Keratinocyte (primary cell): ENCODE measurements around the gene CASTOR1. TPM values are rescaled to one million over a fixed set of nuclear protein-coding genes. Genes with fewer than 3 reads are reported as not detected.

ENCODE experiments used
- DNase-seq: peaks from one replicate; pipeline ENCODE4 v3.0.0-alpha.2; 2011; ENCODE audit warnings: low read depth, missing footprints, low spot score
- FAIRE-seq: peaks from 2 replicates; lab custom pipeline; 2011; peaks lifted over from hg19 to GRCh38; lab: Jason Lieb, UNC
- H2AFZ ChIP-seq: 2 replicates; pipeline ENCODE4 v1.6.0; 2012; ENCODE audit warnings: low read length, control low read depth, inconsistent platforms; ENCODE audit not compliant: control insufficient read depth
- H3K27ac ChIP-seq: 2 replicates; pipeline ENCODE4 v1.5.1; 2011; ENCODE audit warnings: low read length; ENCODE audit not compliant: control insufficient read depth, insufficient read depth
- H3K27me3 ChIP-seq: 3 replicates; pipeline ENCODE4 v1.6.0; 2011; ENCODE audit warnings: low read length; ENCODE audit not compliant: control insufficient read depth, insufficient read depth; ENCODE audit errors: extremely low read depth
- H3K36me3 ChIP-seq, 2 experiments: 2 replicates in 1 of 2; 3 replicates in 1 of 2; pipeline ENCODE4 v1.5.1; 2011; ENCODE audit warnings: low read length in 2 of 2, mild to moderate bottlenecking in 1 of 2; ENCODE audit not compliant: control insufficient read depth in 2 of 2, insufficient read depth in 2 of 2; ENCODE audit errors: extremely low read depth in 1 of 2
- H3K4me1 ChIP-seq: 3 replicates; pipeline ENCODE4 v1.5.1; 2011; ENCODE audit warnings: low read length; ENCODE audit not compliant: control insufficient read depth, insufficient read depth; ENCODE audit errors: extremely low read depth
- H3K4me2 ChIP-seq: 3 replicates; pipeline ENCODE4 v1.6.0; 2011; ENCODE audit warnings: low read depth, low read length; ENCODE audit not compliant: control insufficient read depth, insufficient read depth; ENCODE audit errors: extremely low read depth
- H3K4me3 ChIP-seq, 3 experiments: fragments of 200-600 bp in 1 of 3; sonication (generic) in 1 of 3; 2 replicates in 2 of 3; 3 replicates in 1 of 3; pipeline ENCODE4 v1.5.1; 2011 to 2016; ENCODE audit warnings: low read length in 3 of 3, mild to moderate bottlenecking in 3 of 3, control low read depth in 2 of 3, inconsistent platforms in 1 of 3, low read depth in 1 of 3, mixed read lengths in 1 of 3, mixed run types in 1 of 3, moderate library complexity in 1 of 3; ENCODE audit not compliant: control insufficient read depth in 2 of 3, insufficient read depth in 2 of 3; ENCODE audit errors: extremely low read depth in 1 of 3
- H3K79me2 ChIP-seq: 2 replicates; pipeline ENCODE4 v1.6.0; 2012; ENCODE audit warnings: low read length; ENCODE audit not compliant: control insufficient read depth, insufficient read depth
- H3K9ac ChIP-seq: 3 replicates; pipeline ENCODE4 v1.6.0; 2011; ENCODE audit warnings: low read length; ENCODE audit not compliant: control insufficient read depth, insufficient read depth; ENCODE audit errors: extremely low read depth
- H3K9me1 ChIP-seq: 3 replicates; pipeline ENCODE4 v1.6.0; 2011; ENCODE audit warnings: low read length; ENCODE audit not compliant: control insufficient read depth, insufficient read depth; ENCODE audit errors: extremely low read depth
- H3K9me3 ChIP-seq: 2 replicates; pipeline ENCODE4 v1.5.1; 2012; ENCODE audit warnings: low read depth, low read length; ENCODE audit not compliant: control insufficient read depth
- H4K20me1 ChIP-seq: 3 replicates; pipeline ENCODE4 v1.6.0; 2011; ENCODE audit warnings: low read length; ENCODE audit not compliant: control insufficient read depth, insufficient read depth; ENCODE audit errors: extremely low read depth
- EZH2 ChIP-seq: IDR thresholded peaks from one replicate; pipeline ENCODE4 v1.6.1; 2012; ENCODE audit warnings: inconsistent platforms, mild to moderate bottlenecking, low read length, moderate library complexity
- dilution Hi-C: fragments of 300-500 bp; cut with MboI; formaldehyde crosslinking; loops from one replicate; pipeline ENCODE4 v1.7.0; 2020; ENCODE audit warnings: low sequenced_read_pairs; ENCODE audit not compliant: extremely low pct_ligation_motif_present
- polyA plus RNA-seq, 5 experiments: library from polyadenylated mRNA; depleted of rRNA in 3 of 5; stranded (reverse) in 3 of 5; stranded (forward) in 1 of 5; unstranded in 1 of 5; fragments of >200 nt; gene quantifications; 1 replicate in 1 of 5; 2 replicates in 3 of 5; 3 replicates in 1 of 5; pipeline versions ENCODE4 v1.2.1 to v1.2.3, GENCODE V29; 2011 to 2012; ENCODE audit warnings: missing spikeins in 2 of 5, low read depth in 1 of 5, low replicate concordance in 1 of 5
- TF ChIP-seq, protein P1 (sequence below), 3 experiments: IDR thresholded peaks in 1 of 3; conservative IDR thresholded peaks in 1 of 3; optimal IDR thresholded peaks in 1 of 3; 2 replicates in 2 of 3; 3 replicates in 1 of 3; pipeline versions ENCODE3 to v1.5.1; 2011; ENCODE audit warnings: low read length in 3 of 3, mild to moderate bottlenecking in 3 of 3, moderate library complexity in 2 of 3, control low read depth in 1 of 3, inconsistent platforms in 1 of 3; ENCODE audit not compliant: insufficient read depth in 2 of 3; ENCODE audit errors: extremely low read depth in 1 of 3

Gene CASTOR1
- polyA plus RNA-seq, 1 donor (not counting 4 experiments of a cell fraction or from before 2014, with no cell fraction given): 9.1 TPM

DNA sequence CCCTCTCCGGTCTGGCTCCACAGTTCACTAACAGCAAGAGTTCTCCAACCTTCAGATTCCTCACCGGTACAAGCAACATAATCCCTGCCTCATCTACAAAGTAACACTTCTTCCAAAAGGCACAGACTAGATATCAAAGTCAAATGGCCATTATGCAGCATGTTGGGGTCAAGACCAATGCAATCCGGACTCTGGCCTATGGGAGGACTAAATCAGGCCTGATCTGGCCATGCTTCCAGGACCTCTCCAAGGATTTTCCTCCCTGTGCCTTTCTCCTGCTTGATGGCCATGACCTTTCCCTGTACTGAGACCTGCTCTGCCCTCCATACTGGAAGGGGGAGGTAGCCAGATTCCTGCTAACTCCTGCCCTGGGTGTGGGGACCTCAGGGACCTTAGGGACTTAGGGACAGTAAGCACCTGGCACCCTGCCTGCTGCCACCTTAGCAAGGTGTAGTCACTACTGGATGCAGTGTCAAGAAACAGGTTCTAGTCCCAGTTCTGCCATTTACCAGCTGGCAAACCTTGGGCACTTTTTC lies 30.8 kb upstream of the CASTOR1 start:
- Histone ChIP-seq H3K4me2 (no peak overlapping the region), H3K36me3 (peaks cover 20 to 34% of the 10 kb centered on the region in 2 experiments), H3K9ac (no peak overlapping the region), H3K9me1 (peaks cover 10% of the 10 kb centered on the region), H3K4me3 (no peak overlapping the region), H4K20me1 (peaks cover 8% of the 10 kb centered on the region), H3K27ac (no peak overlapping the region), H3K79me2 (peaks cover 79% of the 10 kb centered on the region), H2AFZ (no peak overlapping the region), H3K9me3 (no peaks in the 10 kb centered on the region), H3K4me1 (peaks cover 26% of the 10 kb centered on the region), H3K27me3 (no peaks in the 10 kb centered on the region)
- FAIRE-seq (no peak), DNase-seq (no peak)
- dilution Hi-C loops: no loop called here
- TF ChIP-seq EZH2: no peak
- TF ChIP-seq, protein P1, sequence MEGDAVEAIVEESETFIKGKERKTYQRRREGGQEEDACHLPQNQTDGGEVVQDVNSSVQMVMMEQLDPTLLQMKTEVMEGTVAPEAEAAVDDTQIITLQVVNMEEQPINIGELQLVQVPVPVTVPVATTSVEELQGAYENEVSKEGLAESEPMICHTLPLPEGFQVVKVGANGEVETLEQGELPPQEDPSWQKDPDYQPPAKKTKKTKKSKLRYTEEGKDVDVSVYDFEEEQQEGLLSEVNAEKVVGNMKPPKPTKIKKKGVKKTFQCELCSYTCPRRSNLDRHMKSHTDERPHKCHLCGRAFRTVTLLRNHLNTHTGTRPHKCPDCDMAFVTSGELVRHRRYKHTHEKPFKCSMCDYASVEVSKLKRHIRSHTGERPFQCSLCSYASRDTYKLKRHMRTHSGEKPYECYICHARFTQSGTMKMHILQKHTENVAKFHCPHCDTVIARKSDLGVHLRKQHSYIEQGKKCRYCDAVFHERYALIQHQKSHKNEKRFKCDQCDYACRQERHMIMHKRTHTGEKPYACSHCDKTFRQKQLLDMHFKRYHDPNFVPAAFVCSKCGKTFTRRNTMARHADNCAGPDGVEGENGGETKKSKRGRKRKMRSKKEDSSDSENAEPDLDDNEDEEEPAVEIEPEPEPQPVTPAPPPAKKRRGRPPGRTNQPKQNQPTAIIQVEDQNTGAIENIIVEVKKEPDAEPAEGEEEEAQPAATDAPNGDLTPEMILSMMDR (optimal IDR thresholded peaks at IDR 0.05 in 1 of 3, IDR thresholded peaks at IDR 0.05 in 1 of 3, conservative IDR thresholded peaks at IDR 0.05 in 1 of 3; ENCODE audit: extremely low read depth in 1 of 3, insufficient read depth in 2 of 3, low read length in 3 of 3): no peak

DNA sequence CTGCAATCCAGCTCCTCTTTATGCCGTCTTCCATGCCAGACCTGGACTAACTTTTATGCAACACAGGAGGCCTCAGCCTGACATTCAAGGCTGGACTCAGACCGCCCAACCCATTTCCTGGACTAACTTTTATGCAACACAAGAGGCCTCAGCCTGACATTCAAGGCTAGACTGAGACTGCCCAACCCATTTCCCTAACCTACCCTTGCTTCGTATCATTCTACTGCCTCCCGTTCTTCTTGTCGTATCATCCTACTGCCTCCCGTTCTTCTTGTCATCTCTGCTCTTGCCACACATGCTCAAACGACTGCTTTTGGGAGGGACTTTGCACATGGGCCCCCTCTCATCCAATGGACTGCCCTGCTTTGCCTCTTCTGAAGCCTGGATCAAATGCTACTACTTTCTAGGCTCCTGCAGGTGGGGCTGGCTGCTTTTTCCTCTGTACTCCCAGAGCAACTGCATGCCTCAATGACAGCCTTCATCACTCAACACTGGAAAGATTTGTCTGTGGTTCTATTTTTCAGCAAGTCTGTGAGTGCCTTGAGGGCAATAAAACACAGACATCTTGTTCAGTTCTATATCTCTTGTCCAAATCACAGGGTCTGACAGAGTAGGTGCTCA lies 29.6 kb upstream of the CASTOR1 start:
- no peak overlapping the region for H3K4me2 ChIP-seq
- H3K79me2 ChIP-seq: peaks cover 76% of the 10 kb centered on the region
- peaks cover 4% of the 10 kb centered on the region for H4K20me1 ChIP-seq
- H2AFZ ChIP-seq: no peak overlapping the region
- FAIRE-seq (no peak), DNase-seq (no peak)
- dilution Hi-C loops: no loop called here
- no peak for TF ChIP-seq EZH2
- TF ChIP-seq, protein P1 (optimal IDR thresholded peaks at IDR 0.05 in 1 of 3, IDR thresholded peaks at IDR 0.05 in 1 of 3, conservative IDR thresholded peaks at IDR 0.05 in 1 of 3; ENCODE audit: extremely low read depth in 1 of 3, insufficient read depth in 2 of 3, low read length in 3 of 3): no peak
- H3K9me3 ChIP-seq: no peaks in the 10 kb centered on the region
- no peak overlapping the region for H3K27ac ChIP-seq
- no peaks in the 10 kb centered on the region for H3K27me3 ChIP-seq
- H3K9ac ChIP-seq: no peak overlapping the region
- H3K4me3 ChIP-seq: no peak overlapping the region
- peaks cover 7% of the 10 kb centered on the region for H3K9me1 ChIP-seq
- H3K36me3 ChIP-seq: peaks cover 21 to 30% of the 10 kb centered on the region in 2 experiments
- peaks cover 29% of the 10 kb centered on the region for H3K4me1 ChIP-seq
